OCI-LY1 (cell line): ENCODE results near the gene RNU2-63P.

Experiments used
- H2AFZ ChIP-seq: fragments of 200-600 bp; sonication (generic), shearing (Covaris generic); 2 replicates; pipeline ENCODE4 v1.6.0; 2014; ENCODE audit warnings: antibody characterized with exemption, mild to moderate bottlenecking, low read length
- H3F3A ChIP-seq: fragments of 200-600 bp; sonication (generic), shearing (Covaris generic); 2 replicates; pipeline ENCODE4 v1.6.0; 2014; ENCODE audit warnings: mild to moderate bottlenecking, antibody characterized with exemption, low read length, moderate library complexity; ENCODE audit not compliant: insufficient read depth
- H3K27ac ChIP-seq: fragments of 200-600 bp; sonication (generic); 2 replicates; pipeline ENCODE4 v1.5.1; 2014; ENCODE audit warnings: low read length, mixed run types, mild to moderate bottlenecking, low read depth; ENCODE audit not compliant: poor library complexity, severe bottlenecking
- H3K27me3 ChIP-seq: fragments of 200-600 bp; sonication (generic); 2 replicates; pipeline ENCODE4 v1.6.0; 2014; ENCODE audit warnings: antibody characterized with exemption, mild to moderate bottlenecking, low read length, moderate library complexity; ENCODE audit not compliant: insufficient read depth
- H3K36me3 ChIP-seq: fragments of 200-600 bp; sonication (generic); 2 replicates; pipeline ENCODE4 v1.6.1; 2014; ENCODE audit warnings: mild to moderate bottlenecking, antibody characterized with exemption, low read length, moderate library complexity, mixed read lengths; ENCODE audit not compliant: insufficient read depth
- H3K4me1 ChIP-seq: fragments of 200-600 bp; sonication (generic); 2 replicates; pipeline ENCODE4 v1.5.1; 2014; ENCODE audit warnings: mild to moderate bottlenecking, low read length, moderate library complexity; ENCODE audit not compliant: insufficient read depth, severe bottlenecking
- H3K4me2 ChIP-seq: fragments of 200-600 bp; sonication (generic), shearing (Covaris generic); 2 replicates; pipeline ENCODE4 v1.6.1; 2014; ENCODE audit warnings: low read length
- H3K4me3 ChIP-seq: fragments of 200-600 bp; sonication (generic); 2 replicates; pipeline ENCODE4 v1.5.1; 2014; ENCODE audit warnings: low read length, low read depth, mild to moderate bottlenecking, mixed read lengths; ENCODE audit not compliant: poor library complexity, severe bottlenecking
- H3K79me2 ChIP-seq: fragments of 200-600 bp; shearing (Covaris generic); 2 replicates; pipeline ENCODE4 v1.6.1; 2016; ENCODE audit warnings: mixed run types, low read length, mixed read lengths; ENCODE audit not compliant: insufficient read depth
- H3K9ac ChIP-seq: fragments of 200-600 bp; sonication (generic), shearing (Covaris generic); 2 replicates; pipeline ENCODE4 v1.6.1; 2014; ENCODE audit warnings: mild to moderate bottlenecking, low read length, mixed read lengths
- H3K9me2 ChIP-seq: fragments of 200-600 bp; sonication (generic), shearing (Covaris generic); 2 replicates; pipeline ENCODE4 v1.6.1; 2014; ENCODE audit warnings: low read depth, mild to moderate bottlenecking, low read length, mixed read lengths
- H3K9me3 ChIP-seq: fragments of 200-600 bp; shearing (Covaris generic); 2 replicates; pipeline ENCODE4 v1.6.1; 2014; ENCODE audit warnings: low read length, mixed read lengths
- H4K20me1 ChIP-seq: fragments of 200-600 bp; sonication (generic), shearing (Covaris generic); 2 replicates; pipeline ENCODE4 v1.6.0; 2016; ENCODE audit warnings: mild to moderate bottlenecking, low read length; ENCODE audit not compliant: insufficient read depth
- EZH2 ChIP-seq: fragments of 200-600 bp; sonication (generic), shearing (Covaris generic); IDR thresholded peaks from 2 replicates; pipeline ENCODE4 v1.8.0; 2017; ENCODE audit warnings: borderline replicate concordance, mixed run types, mild to moderate bottlenecking, antibody characterized with exemption, low read length, moderate library complexity, mixed read lengths
- TF ChIP-seq, protein P1 (sequence below): fragments of 200-600 bp; sonication (generic), shearing (Covaris generic); IDR thresholded peaks from 2 replicates; pipeline ENCODE4 v1.5.1; 2017; ENCODE audit warnings: mild to moderate bottlenecking, antibody characterized with exemption, low read length, moderate library complexity, mixed read lengths

The RNU2-63P gene

DNA sequence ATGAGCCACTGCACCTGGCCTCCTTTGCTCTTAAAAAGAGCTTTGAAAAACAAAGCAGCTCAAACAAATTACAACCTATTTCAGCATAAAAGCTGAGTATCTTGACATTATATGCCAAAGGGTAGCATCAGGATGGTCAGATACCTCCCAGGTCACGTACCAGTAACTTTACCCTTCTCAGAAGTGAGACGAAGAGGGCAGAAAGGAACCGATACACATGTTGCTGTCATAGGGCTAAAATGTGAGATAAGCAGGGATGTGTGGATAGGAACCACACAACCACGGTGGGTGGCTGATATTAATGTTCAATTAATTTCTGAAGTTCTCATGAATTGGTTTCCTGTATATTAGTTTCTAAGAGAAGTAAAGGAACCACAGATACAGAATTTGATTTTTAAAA is 12.6 kb upstream of the RNU2-63P start:
- H3K9ac ChIP-seq, result no peak overlapping the region
- no peaks in the 10 kb centered on the region for H4K20me1 ChIP-seq
- H3K4me1 ChIP-seq, result no peaks in the 10 kb centered on the region
- TF ChIP-seq, protein P1, sequence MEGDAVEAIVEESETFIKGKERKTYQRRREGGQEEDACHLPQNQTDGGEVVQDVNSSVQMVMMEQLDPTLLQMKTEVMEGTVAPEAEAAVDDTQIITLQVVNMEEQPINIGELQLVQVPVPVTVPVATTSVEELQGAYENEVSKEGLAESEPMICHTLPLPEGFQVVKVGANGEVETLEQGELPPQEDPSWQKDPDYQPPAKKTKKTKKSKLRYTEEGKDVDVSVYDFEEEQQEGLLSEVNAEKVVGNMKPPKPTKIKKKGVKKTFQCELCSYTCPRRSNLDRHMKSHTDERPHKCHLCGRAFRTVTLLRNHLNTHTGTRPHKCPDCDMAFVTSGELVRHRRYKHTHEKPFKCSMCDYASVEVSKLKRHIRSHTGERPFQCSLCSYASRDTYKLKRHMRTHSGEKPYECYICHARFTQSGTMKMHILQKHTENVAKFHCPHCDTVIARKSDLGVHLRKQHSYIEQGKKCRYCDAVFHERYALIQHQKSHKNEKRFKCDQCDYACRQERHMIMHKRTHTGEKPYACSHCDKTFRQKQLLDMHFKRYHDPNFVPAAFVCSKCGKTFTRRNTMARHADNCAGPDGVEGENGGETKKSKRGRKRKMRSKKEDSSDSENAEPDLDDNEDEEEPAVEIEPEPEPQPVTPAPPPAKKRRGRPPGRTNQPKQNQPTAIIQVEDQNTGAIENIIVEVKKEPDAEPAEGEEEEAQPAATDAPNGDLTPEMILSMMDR, result no peak
- TF ChIP-seq EZH2, result no peak
- no peaks in the 10 kb centered on the region for H3K9me2 ChIP-seq
- H3K4me2 ChIP-seq, result no peak overlapping the region
- H3K9me3 ChIP-seq, result no peaks in the 10 kb centered on the region
- H2AFZ ChIP-seq, result no peak overlapping the region
- H3K4me3 ChIP-seq, result no peak overlapping the region
- H3F3A ChIP-seq, result no peaks in the 10 kb centered on the region; the same call in 1 of the 2 replicates
- H3K36me3 ChIP-seq, result peaks cover 49% of the 10 kb centered on the region
- no peaks in the 10 kb centered on the region for H3K27me3 ChIP-seq
- H3K27ac ChIP-seq, result no peak overlapping the region
- no peaks in the 10 kb centered on the region for H3K79me2 ChIP-seq

DNA sequence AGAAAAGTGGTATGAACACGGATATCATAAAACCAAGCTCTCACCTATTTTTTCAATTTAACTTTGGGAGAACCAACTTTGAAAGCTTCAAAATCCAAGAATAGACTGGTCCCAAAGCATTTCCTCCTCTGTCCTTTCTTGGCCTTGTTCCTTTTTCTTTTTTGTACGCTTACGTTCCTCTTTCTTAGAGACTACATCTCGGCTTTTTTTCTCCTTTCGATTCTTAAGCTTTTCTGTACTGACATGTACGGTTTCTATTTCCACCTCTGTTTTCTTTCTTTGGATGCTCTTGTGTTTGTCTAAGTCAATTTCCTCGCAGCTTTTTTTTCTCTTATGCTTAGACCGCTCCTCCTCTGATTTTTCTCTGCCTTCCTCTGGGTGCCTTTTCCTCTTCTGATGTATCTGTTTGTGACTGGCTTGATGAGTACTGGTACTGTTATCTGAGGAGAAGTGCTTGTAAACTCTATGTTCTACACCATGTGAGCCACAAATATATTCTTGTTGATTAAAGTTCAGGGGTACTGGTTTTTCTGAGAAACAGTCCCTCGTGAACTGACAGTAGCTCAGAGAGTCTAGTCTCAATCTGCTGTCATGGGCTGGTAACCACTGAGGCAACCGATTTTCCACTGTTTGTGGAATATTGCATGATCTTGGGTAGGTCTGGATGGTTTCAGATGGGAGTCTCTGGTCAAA is 11.5 kb upstream of the RNU2-63P start:
- Histone ChIP-seq H3K9me2 (no peaks in the 10 kb centered on the region), H3K9me3 (no peaks in the 10 kb centered on the region), H3K4me1 (no peaks in the 10 kb centered on the region), H3K27me3 (no peaks in the 10 kb centered on the region), H3K9ac (no peak overlapping the region), H3K36me3 (peaks cover 38% of the 10 kb centered on the region), H3K4me3 (no peak overlapping the region), H3K4me2 (no peak overlapping the region), H3K79me2 (no peaks in the 10 kb centered on the region), H3F3A (no peaks in the 10 kb centered on the region; the same call in 1 of the 2 replicates), H2AFZ (no peak overlapping the region), H3K27ac (no peak overlapping the region), H4K20me1 (no peaks in the 10 kb centered on the region)
- no peak for TF ChIP-seq EZH2
- TF ChIP-seq, protein P1, result no peak

DNA sequence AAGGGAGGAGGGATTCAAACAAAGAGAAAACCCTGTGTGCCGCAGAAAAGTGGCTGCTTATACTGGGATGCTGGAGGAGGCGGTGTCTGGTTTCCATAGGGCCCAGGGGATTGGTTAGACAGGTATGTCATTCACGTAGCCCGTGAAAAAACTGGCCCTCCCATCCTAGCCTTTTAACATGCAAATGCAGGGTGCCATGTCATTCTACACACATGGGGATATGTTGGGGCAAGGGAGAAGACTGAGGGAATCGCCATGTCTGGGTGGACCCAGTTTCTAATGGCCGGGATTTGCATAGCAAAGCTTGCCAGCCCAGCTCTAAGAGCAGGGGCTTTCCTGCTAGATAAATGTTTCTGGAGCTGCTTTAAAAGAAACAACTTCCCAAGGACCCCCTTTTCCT is 8.2 kb upstream of the RNU2-63P start:
- Histone ChIP-seq H3K9me3 (peaks cover 2% of the 10 kb centered on the region; the same call in 1 of the 2 replicates), H4K20me1 (no peaks in the 10 kb centered on the region), H3K4me2 (no peak overlapping the region), H3K27ac (no peak overlapping the region), H3K4me1 (no peaks in the 10 kb centered on the region), H3K9me2 (no peaks in the 10 kb centered on the region), H3K9ac (no peak overlapping the region), H3K36me3 (peaks cover 17% of the 10 kb centered on the region), H3K79me2 (no peaks in the 10 kb centered on the region), H2AFZ (no peak overlapping the region), H3K4me3 (no peak overlapping the region), H3K27me3 (no peaks in the 10 kb centered on the region), H3F3A (no peaks in the 10 kb centered on the region; the same call in 1 of the 2 replicates)
- TF ChIP-seq EZH2, result no peak
- TF ChIP-seq, protein P1, result no peak
